DND-41 (cell line): ENCODE data around the gene NAP1L4.

ENCODE experiments used
- ATAC-seq: fragments of 200-7000 bp; cut with Tn5 transposase; 3 replicates; pipeline ENCODE4 v1.9.1; 2021; ENCODE audit warnings: low read depth; ENCODE audit not compliant: insufficient read depth
- DNase-seq: peaks from one replicate; pipeline ENCODE4 v3.0.0-alpha.2; 2020
- H2AFZ ChIP-seq: 2 replicates; pipeline ENCODE4 v1.6.0; 2012; ENCODE audit warnings: low read depth, low read length
- H3K27ac ChIP-seq: 2 replicates; pipeline ENCODE4 v1.5.1; 2012; ENCODE audit warnings: low read length, inconsistent platforms
- H3K27me3 ChIP-seq: fragments of 200-600 bp; sonication (generic); 2 replicates; pipeline ENCODE4 v1.6.0; 2012; ENCODE audit warnings: low read length, mild to moderate bottlenecking, inconsistent platforms; ENCODE audit not compliant: insufficient read depth, poor library complexity
- H3K36me3 ChIP-seq: 2 replicates; pipeline ENCODE4 v1.5.1; 2012; ENCODE audit warnings: low read length, inconsistent platforms; ENCODE audit not compliant: insufficient read depth
- H3K4me1 ChIP-seq: 2 replicates; pipeline ENCODE4 v1.5.1; 2012; ENCODE audit warnings: mild to moderate bottlenecking, low read length; ENCODE audit not compliant: insufficient read depth
- H3K4me2 ChIP-seq: 2 replicates; pipeline ENCODE4 v1.6.0; 2012; ENCODE audit warnings: mild to moderate bottlenecking, moderate library complexity, low read length, inconsistent platforms; ENCODE audit not compliant: insufficient read depth
- H3K4me3 ChIP-seq, 2 experiments: fragments of 200-600 bp in 1 of 2; shearing (Covaris generic) in 1 of 2; 2 replicates each; pipeline ENCODE4 v1.5.1; 2012 to 2016; ENCODE audit warnings: inconsistent platforms in 2 of 2, low read length in 2 of 2, mild to moderate bottlenecking in 2 of 2, low read depth in 1 of 2, moderate library complexity in 1 of 2
- H3K79me2 ChIP-seq: 2 replicates; pipeline ENCODE4 v1.6.0; 2012; ENCODE audit warnings: low read length, inconsistent platforms; ENCODE audit not compliant: insufficient read depth
- H3K9ac ChIP-seq: 2 replicates; pipeline ENCODE4 v1.6.0; 2012; ENCODE audit warnings: low read depth, mild to moderate bottlenecking, inconsistent platforms, low read length, moderate library complexity
- H3K9me3 ChIP-seq: 2 replicates; pipeline ENCODE4 v1.5.1; 2012; ENCODE audit warnings: low read length, moderate library complexity, mild to moderate bottlenecking, inconsistent platforms; ENCODE audit not compliant: insufficient read depth, severe bottlenecking
- H4K20me1 ChIP-seq: 2 replicates; pipeline ENCODE4 v1.6.0; 2012; ENCODE audit warnings: low read length; ENCODE audit not compliant: insufficient read depth
- CTCF ChIP-seq: IDR thresholded peaks from 2 replicates; pipeline ENCODE4 v1.5.1; 2012; ENCODE audit warnings: borderline replicate concordance, low read length, moderate library complexity, mild to moderate bottlenecking; ENCODE audit not compliant: poor library complexity, severe bottlenecking; ENCODE audit errors: extremely low read depth
- EZH2 ChIP-seq: IDR thresholded peaks from 3 replicates; pipeline ENCODE4 v1.6.1; 2012; ENCODE audit warnings: borderline replicate concordance, low read depth, mild to moderate bottlenecking, moderate library complexity, low read length, inconsistent platforms; ENCODE audit not compliant: severe bottlenecking

Gene NAP1L4

GRCh38 chr11:2922655-2923054 lies 69.5 kb downstream of the NAP1L4 start:
- Histone ChIP-seq H3K27me3 (no peaks in the 10 kb centered on the region), H3K79me2 (no peaks in the 10 kb centered on the region), H3K9ac (no peak overlapping the region), H3K27ac (no peak overlapping the region), H2AFZ (no peak overlapping the region), H3K4me2 (no peak overlapping the region), H3K9me3 (no peaks in the 10 kb centered on the region), H3K4me3 (no peak overlapping the region), H3K4me1 (no peaks in the 10 kb centered on the region), H4K20me1 (peaks cover 5% of the 10 kb centered on the region; the same call in 1 of the 2 replicates), H3K36me3 (no peaks in the 10 kb centered on the region)
- TF ChIP-seq CTCF (no peak), EZH2 (no peak)
- DNase-seq (no peak), ATAC-seq (no peak)

- no peak overlapping the region for H3K4me3 ChIP-seq
- no peaks in the 10 kb centered on the region for H3K36me3 ChIP-seq
- H2AFZ ChIP-seq = no peak overlapping the region
- H4K20me1 ChIP-seq = peaks cover 5% of the 10 kb centered on the region; the same call in 1 of the 2 replicates
- H3K9me3 ChIP-seq = no peaks in the 10 kb centered on the region
- no peaks in the 10 kb centered on the region for H3K27me3 ChIP-seq
- no peak overlapping the region for H3K27ac ChIP-seq
- no peaks in the 10 kb centered on the region for H3K79me2 ChIP-seq
- no peak overlapping the region for H3K4me2 ChIP-seq
- ATAC-seq (no peak), DNase-seq (no peak)
- no peak overlapping the region for H3K9ac ChIP-seq
- H3K4me1 ChIP-seq = no peaks in the 10 kb centered on the region
- TF ChIP-seq EZH2 (no peak), CTCF (no peak)
These were observed 70.2 kb downstream of the NAP1L4 start for GRCh38 chr11:2921742-2922493.

GRCh38 chr11:2921261-2921660 lies 70.9 kb downstream of the NAP1L4 start:
- Histone ChIP-seq H3K27me3 (no peaks in the 10 kb centered on the region), H3K4me3 (no peak overlapping the region), H2AFZ (no peak overlapping the region), H4K20me1 (peaks cover 5% of the 10 kb centered on the region; the same call in 1 of the 2 replicates), H3K9me3 (no peaks in the 10 kb centered on the region), H3K4me1 (no peaks in the 10 kb centered on the region), H3K27ac (no peak overlapping the region), H3K36me3 (no peaks in the 10 kb centered on the region), H3K9ac (no peak overlapping the region), H3K4me2 (no peak overlapping the region), H3K79me2 (no peaks in the 10 kb centered on the region)
- DNase-seq = no peak
- no peak for ATAC-seq
- TF ChIP-seq EZH2 = no peak

- no peak overlapping the region for H3K27ac ChIP-seq
- H3K9ac ChIP-seq = no peak overlapping the region
- no peaks in the 10 kb centered on the region for H3K9me3 ChIP-seq
- H3K27me3 ChIP-seq = no peaks in the 10 kb centered on the region
- no peak for ATAC-seq
- no peaks in the 10 kb centered on the region for H3K4me1 ChIP-seq
- no peak for DNase-seq
- TF ChIP-seq CTCF = no peak
- no peak for TF ChIP-seq EZH2
- H3K4me2 ChIP-seq = no peak overlapping the region
- H3K36me3 ChIP-seq = no peaks in the 10 kb centered on the region
- peaks cover 7% of the 10 kb centered on the region; the same call in 1 of the 2 replicates for H4K20me1 ChIP-seq
- H3K79me2 ChIP-seq = no peaks in the 10 kb centered on the region
- H2AFZ ChIP-seq = no peak overlapping the region
- H3K4me3 ChIP-seq = no peak overlapping the region
These were observed 71.8 kb downstream of the NAP1L4 start for GRCh38 chr11:2920343-2920742.
